H9 (cell line): ENCODE results near the gene RIPK1. TPM values are rescaled to one million over a fixed set of nuclear protein-coding genes. Genes with fewer than 3 reads are reported as not detected.

Experiments used
- DNase-seq: peaks from one replicate; pipeline ENCODE4 v3.0.0-alpha.2; 2017
- H2AFZ ChIP-seq: one replicate; pipeline ENCODE4 v1.6.1; 2013; ENCODE audit warnings: mild to moderate bottlenecking, low read length, control low read depth, moderate library complexity
- H2AK5ac ChIP-seq: 2 replicates; pipeline ENCODE4 v1.6.1; 2013; ENCODE audit warnings: low read length, control low read depth, mixed read lengths; ENCODE audit not compliant: insufficient read length
- H2BK120ac ChIP-seq: one replicate; pipeline ENCODE4 v1.6.1; 2013; ENCODE audit warnings: low read depth, mild to moderate bottlenecking, low read length, control low read depth, inconsistent platforms; ENCODE audit not compliant: poor library complexity, severe bottlenecking
- H2BK12ac ChIP-seq: 2 replicates; pipeline ENCODE4 v1.6.1; 2013; ENCODE audit warnings: low read length, control low read depth, mixed read lengths, low read depth; ENCODE audit not compliant: insufficient read length
- H2BK15ac ChIP-seq: 2 replicates; pipeline ENCODE4 v1.6.1; 2013; ENCODE audit warnings: low read depth, low read length, control low read depth
- H2BK20ac ChIP-seq: one replicate; pipeline ENCODE4 v1.6.1; 2013; ENCODE audit warnings: low read depth, mild to moderate bottlenecking, low read length, control low read depth, inconsistent platforms; ENCODE audit not compliant: poor library complexity, severe bottlenecking
- H2BK5ac ChIP-seq: 2 replicates; pipeline ENCODE4 v1.6.1; 2013; ENCODE audit warnings: low read length, control low read depth, mixed read lengths; ENCODE audit not compliant: insufficient read length
- H3K14ac ChIP-seq: 2 replicates; pipeline ENCODE4 v1.6.1; 2013; ENCODE audit warnings: low read length, control low read depth; ENCODE audit not compliant: insufficient read depth
- H3K18ac ChIP-seq: 2 replicates; pipeline ENCODE4 v1.6.1; 2013; ENCODE audit warnings: low read depth, mild to moderate bottlenecking, mixed read lengths, low read length, control low read depth; ENCODE audit not compliant: insufficient read length
- H3K23ac ChIP-seq: 2 replicates; pipeline ENCODE4 v1.6.1; 2013; ENCODE audit warnings: low read length, control low read depth, mixed read lengths, low read depth; ENCODE audit not compliant: insufficient read length
- H3K23me2 ChIP-seq: 2 replicates; pipeline ENCODE4 v1.6.1; 2013; ENCODE audit warnings: low read depth, mild to moderate bottlenecking, mixed read lengths, low read length, control low read depth; ENCODE audit not compliant: insufficient read length, poor library complexity, severe bottlenecking
- H3K27ac ChIP-seq: 2 replicates; pipeline ENCODE4 v1.5.1; 2013; ENCODE audit warnings: low read length, control low read depth, mixed read lengths, low read depth; ENCODE audit not compliant: insufficient read length
- H3K27me3 ChIP-seq: 2 replicates; pipeline ENCODE4 v1.6.1; 2013; ENCODE audit warnings: low read length, control low read depth, inconsistent platforms; ENCODE audit not compliant: insufficient read depth
- H3K4ac ChIP-seq: 2 replicates; pipeline ENCODE4 v1.6.1; 2013; ENCODE audit warnings: low read depth, mild to moderate bottlenecking, control low read depth, inconsistent platforms, low read length, moderate library complexity
- H3K4me1 ChIP-seq: 2 replicates; pipeline ENCODE4 v1.6.1; 2013; ENCODE audit warnings: low read length, control low read depth, inconsistent platforms; ENCODE audit not compliant: insufficient read depth
- H3K4me2 ChIP-seq: 2 replicates; pipeline ENCODE4 v1.6.1; 2013; ENCODE audit warnings: low read length, control low read depth, mixed read lengths; ENCODE audit not compliant: insufficient read length, insufficient read depth
- H3K56ac ChIP-seq: 2 replicates; pipeline ENCODE4 v1.6.1; 2013; ENCODE audit warnings: low read depth, mild to moderate bottlenecking, mixed read lengths, low read length, control low read depth; ENCODE audit not compliant: insufficient read length
- H3K79me1 ChIP-seq: 2 replicates; pipeline ENCODE4 v1.6.1; 2013; ENCODE audit warnings: low read depth, mild to moderate bottlenecking, moderate library complexity, low read length, control low read depth, inconsistent platforms; ENCODE audit not compliant: insufficient read depth, poor library complexity, severe bottlenecking
- H3K79me2 ChIP-seq: 2 replicates; pipeline ENCODE4 v1.6.1; 2013; ENCODE audit warnings: low read length, control low read depth, inconsistent platforms; ENCODE audit not compliant: insufficient read depth
- H3K9ac ChIP-seq: 2 replicates; pipeline ENCODE4 v1.6.1; 2013; ENCODE audit warnings: low read length, control low read depth, mixed read lengths; ENCODE audit not compliant: insufficient read length; ENCODE audit errors: extremely low read depth
- H3K9me3 ChIP-seq: one replicate; pipeline ENCODE4 v1.6.1; 2013; ENCODE audit warnings: low read depth, low read length, inconsistent platforms; ENCODE audit not compliant: control insufficient read depth
- H3T11ph ChIP-seq: one replicate; pipeline ENCODE4 v1.6.1; 2013; ENCODE audit warnings: mild to moderate bottlenecking, low read length, control low read depth, inconsistent platforms
- H4K20me1 ChIP-seq: one replicate; pipeline ENCODE4 v1.6.1; 2013; ENCODE audit not compliant: control insufficient read depth, insufficient read length, insufficient read depth
- H4K5ac ChIP-seq: 2 replicates; pipeline ENCODE4 v1.6.1; 2013; ENCODE audit warnings: low read depth, mild to moderate bottlenecking, mixed read lengths, low read length, control low read depth; ENCODE audit not compliant: insufficient read length
- H4K8ac ChIP-seq: replicated peaks from 2 replicates; pipeline ENCODE4 v1.6.1; 2013; ENCODE audit warnings: low read length, control low read depth, mixed read lengths, low read depth; ENCODE audit not compliant: insufficient read length
- H4K91ac ChIP-seq: 2 replicates; pipeline ENCODE4 v1.6.1; 2013; ENCODE audit warnings: low read depth, mild to moderate bottlenecking, moderate library complexity, mixed read lengths, low read length, control low read depth; ENCODE audit not compliant: insufficient read length
- H3K27ac Mint-ChIP-seq, 3 experiments: 2 replicates in 2 of 3; 3 replicates in 1 of 3; pipeline ENCODE4 v1.8.0; 2020 to 2021; ENCODE audit warnings: mixed read lengths in 3 of 3, mild to moderate bottlenecking in 1 of 3, moderate library complexity in 1 of 3
- H3K27me3 Mint-ChIP-seq: 2 replicates; pipeline ENCODE4 v1.8.0; 2021; ENCODE audit warnings: low read depth, mild to moderate bottlenecking, moderate library complexity, mixed read lengths
- H3K36me3 Mint-ChIP-seq, 3 experiments: 2 replicates in 2 of 3; 3 replicates in 1 of 3; pipeline ENCODE4 v1.8.0; 2020 to 2021; ENCODE audit warnings: low read depth in 3 of 3, mixed read lengths in 3 of 3; ENCODE audit not compliant: insufficient read depth in 1 of 3
- H3K4me1 Mint-ChIP-seq, 2 experiments: 2 replicates each; pipeline ENCODE4 v1.8.0; 2020; ENCODE audit warnings: mixed read lengths in 2 of 2
- H3K4me3 Mint-ChIP-seq, 2 experiments: 2 replicates in 1 of 2; 3 replicates in 1 of 2; pipeline ENCODE4 v1.8.0; 2020 to 2021; ENCODE audit warnings: mild to moderate bottlenecking in 2 of 2, mixed read lengths in 2 of 2, moderate library complexity in 1 of 2
- H3K9me3 Mint-ChIP-seq, 2 experiments: 2 replicates in 1 of 2; 3 replicates in 1 of 2; pipeline ENCODE4 v1.8.0; 2020; ENCODE audit warnings: mild to moderate bottlenecking in 2 of 2, mixed read lengths in 2 of 2, moderate library complexity in 1 of 2
- CTCF ChIP-seq: fragments of 200-600 bp; sonication (generic); conservative IDR thresholded peaks from 3 replicates; pipeline ENCODE4 v1.8.0; 2021; ENCODE audit warnings: antibody characterized with exemption, mild to moderate bottlenecking
- WGBS: extraction: QIAGEN DNeasy Blood & Tissue Kit; methylation state at CpG from one replicate; pipeline ENCODE4 v1.1.7; 2013; ENCODE audit warnings: missing lambda C conversion rate, low lambda C conversion rate, mixed read lengths; ENCODE audit not compliant: insufficient read length; ENCODE audit errors: extremely low coverage; 5-methylcytosine and 5-hydroxymethylcytosine counted together
- total RNA-seq: library from RNA; stranded (reverse); gene quantifications from 2 replicates; pipeline ENCODE4 v1.2.1, GENCODE V29; 2021

The RIPK1 gene
- total RNA-seq, 1 experiment from 2014 or later, result 24.6 TPM

GRCh38 chr6:3131695-3132094 is 63.4 kb downstream of the RIPK1 start:
- Histone ChIP-seq H3K79me1 (no peaks in the 10 kb centered on the region), H4K5ac (no peak overlapping the region), H2AK5ac (no peak overlapping the region), H3K18ac (no peak overlapping the region), H2AFZ (no peak overlapping the region), H3K9me3 (no peaks in the 10 kb centered on the region), H3K14ac (no peak overlapping the region), H2BK5ac (no peak overlapping the region), H4K20me1 (no peaks in the 10 kb centered on the region), H2BK15ac (no peak overlapping the region), H3K79me2 (no peaks in the 10 kb centered on the region), H3K23ac (no peak overlapping the region), H3K4me1 (no peaks in the 10 kb centered on the region), H3K9ac (no peak overlapping the region), H3K4me2 (no peak overlapping the region), H2BK12ac (no peak overlapping the region), H3T11ph (no peak overlapping the region), H3K4ac (no peak overlapping the region), H3K56ac (no peak overlapping the region), H3K23me2 (no peaks in the 10 kb centered on the region), H2BK20ac (no peak overlapping the region), H2BK120ac (no peak overlapping the region), H4K91ac (no peak overlapping the region), H3K27me3 (no peaks in the 10 kb centered on the region), H4K8ac (no peak overlapping the region), H3K27ac (no peak overlapping the region)
- H3K4me1 Mint-ChIP-seq, result peaks cover 12 to 18% of the 10 kb centered on the region in 2 experiments
- TF ChIP-seq CTCF, result no peak
- H3K27me3 Mint-ChIP-seq, result no peaks in the 10 kb centered on the region
- H3K36me3 Mint-ChIP-seq, result peaks cover 30 to 89% (median 82%) of the 10 kb centered on the region in 3 experiments
- peak overlapping the region in 1 of 3 experiments; percentile 87; a peak in 4 of 7 replicates for H3K27ac Mint-ChIP-seq
- DNase-seq, result no peak
- WGBS, result no CpG with 5 or more reads among the region's 15 CpGs
- no peak overlapping the region for H3K4me3 Mint-ChIP-seq
- no peaks in the 10 kb centered on the region for H3K9me3 Mint-ChIP-seq
